Measurements from ENCODE around the gene FMNL2.
"Not testable (repeated sequence)": the region's sequence is repeated elsewhere in the genome, so short reads cannot be mapped to it uniquely, and the experiment has no call there.

FMNL2 gene

DNA sequence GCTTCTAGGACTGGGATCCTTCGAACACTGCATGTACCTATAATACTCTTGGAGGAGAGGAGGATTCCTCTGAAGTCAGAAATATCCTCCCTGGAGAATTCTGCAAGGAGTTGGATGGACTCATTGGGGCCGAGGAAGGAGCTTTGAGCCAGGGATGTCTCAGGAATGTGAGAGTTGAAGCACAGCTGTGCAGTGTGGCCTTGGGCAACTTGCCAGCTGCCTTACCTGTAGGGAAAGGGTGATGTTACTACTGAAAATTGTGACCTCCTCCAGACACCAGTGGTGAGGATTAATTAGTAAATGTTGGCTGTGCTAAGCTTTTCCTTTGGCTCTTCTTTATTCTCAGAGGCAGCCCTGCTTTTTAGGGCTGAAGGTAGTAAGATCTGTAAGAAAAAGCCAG, 41.4 kb downstream of the FMNL2 start:
- no peak for FAIRE-seq

DNA sequence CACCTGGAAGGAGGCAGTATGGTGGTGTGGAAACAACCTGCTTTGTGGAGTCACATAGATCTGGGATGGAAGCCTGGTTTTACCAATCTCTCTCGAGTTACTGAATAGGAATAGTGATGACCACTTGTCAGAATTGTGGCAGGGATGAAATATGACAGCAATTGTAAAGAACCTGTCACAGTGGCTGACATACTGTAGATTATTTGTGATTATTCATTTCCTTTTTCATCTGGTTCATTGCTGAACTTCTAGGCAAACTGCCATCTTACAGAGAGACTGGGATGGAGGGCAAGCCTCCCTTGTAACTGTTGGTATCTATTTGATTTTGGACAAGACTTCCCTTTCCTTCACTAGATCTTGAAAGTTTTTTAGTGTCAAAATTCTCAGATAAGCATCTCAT, 42.0 kb downstream of the FMNL2 start:
- no peak for FAIRE-seq

DNA sequence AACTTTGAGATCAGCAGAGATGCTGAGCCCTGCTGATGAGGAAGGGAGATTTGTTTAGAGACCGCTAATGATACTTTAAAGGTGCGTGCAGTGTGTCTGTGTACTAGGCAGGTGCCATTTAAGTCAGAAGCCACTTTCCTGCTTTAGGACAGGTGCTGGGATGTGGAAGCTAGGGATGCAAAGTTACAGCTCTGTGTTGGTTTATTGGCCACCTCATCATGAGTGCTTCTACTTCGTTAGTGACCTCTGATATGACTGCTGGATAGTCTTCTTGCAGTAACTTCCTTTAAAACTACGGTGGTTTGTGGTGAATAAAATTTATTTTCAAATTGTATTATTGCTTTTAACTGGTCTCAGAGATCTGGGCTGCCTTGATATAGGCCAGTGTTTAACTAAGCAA, 44.1 kb downstream of the FMNL2 start:
- no peak for FAIRE-seq

DNA sequence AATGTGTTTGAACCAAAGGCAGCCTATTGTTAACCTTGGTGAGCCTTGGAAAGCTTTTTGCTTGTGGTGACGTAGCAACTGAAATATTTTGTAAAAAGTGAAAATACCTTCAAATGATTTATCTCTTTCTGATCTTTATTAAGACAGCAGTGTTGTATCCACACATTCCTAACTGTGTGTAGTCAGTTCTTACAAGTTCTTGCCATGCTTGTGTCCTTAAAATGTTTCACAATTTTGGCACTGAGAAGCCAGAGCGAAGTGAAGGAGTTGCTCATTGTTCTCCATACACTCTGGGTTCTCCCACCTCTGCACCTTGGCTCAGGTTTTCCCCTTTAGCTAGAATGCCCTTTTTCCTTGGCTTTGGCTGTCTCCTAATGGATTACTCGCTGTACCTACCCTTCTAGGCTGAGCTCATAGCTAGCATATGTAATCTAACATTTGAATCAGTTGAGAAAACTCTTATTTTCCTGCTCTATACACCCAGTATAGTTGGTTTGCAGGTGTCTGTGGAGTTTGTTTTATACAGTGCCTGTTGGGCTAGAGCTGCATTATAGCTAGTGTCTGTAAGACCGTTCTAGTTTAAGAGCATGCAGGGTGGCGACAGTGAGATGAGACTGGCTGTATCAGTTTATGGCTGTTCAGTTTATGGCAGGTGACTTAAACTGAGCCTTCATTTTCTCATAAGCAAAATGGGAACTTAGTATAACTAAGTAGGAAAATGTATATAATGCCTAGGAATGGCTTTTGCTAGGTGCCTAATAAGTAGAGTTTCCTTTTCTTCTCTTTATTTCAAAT, 45.5 kb downstream of the FMNL2 start:
- FAIRE-seq: no peak

DNA sequence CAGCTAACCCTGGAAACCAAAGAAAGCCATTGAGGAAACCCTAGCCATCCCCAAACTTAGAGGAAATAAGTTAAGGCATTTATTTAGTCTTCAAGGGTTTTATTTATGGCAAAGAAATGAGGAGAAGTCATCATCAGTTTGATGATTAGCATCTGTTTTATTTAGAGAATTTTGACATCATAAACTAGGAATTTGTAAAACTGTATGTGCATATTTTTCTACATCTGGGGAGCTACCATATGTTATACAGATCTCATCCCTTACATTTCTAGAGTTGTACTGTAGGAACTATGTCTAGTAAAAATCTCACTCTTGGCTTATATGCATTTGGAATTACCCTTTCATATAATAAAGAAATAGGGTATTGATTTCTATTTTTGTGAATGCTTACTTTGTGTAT, 48.7 kb downstream of the FMNL2 start:
- no peak for FAIRE-seq

DNA sequence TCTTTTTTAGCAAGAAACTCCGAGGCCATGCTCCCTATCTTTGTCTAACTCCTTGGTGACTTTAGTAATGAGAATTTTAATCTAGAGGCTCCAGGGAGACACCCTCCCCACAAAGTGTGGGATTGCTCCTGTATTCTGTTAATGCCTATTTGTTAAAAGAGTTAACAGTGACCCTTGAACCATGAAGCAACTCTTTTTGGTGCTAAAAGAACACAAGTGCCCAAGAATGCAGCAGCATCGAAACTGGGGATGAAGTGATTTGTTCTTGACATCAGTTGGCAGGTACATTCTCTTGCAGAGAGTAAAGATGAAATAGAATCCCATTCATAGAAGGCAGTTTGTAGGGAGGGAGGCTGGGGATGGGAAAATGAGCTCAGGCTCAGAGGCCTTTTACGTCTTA, 50.0 kb downstream of the FMNL2 start:
- no peak for FAIRE-seq

DNA sequence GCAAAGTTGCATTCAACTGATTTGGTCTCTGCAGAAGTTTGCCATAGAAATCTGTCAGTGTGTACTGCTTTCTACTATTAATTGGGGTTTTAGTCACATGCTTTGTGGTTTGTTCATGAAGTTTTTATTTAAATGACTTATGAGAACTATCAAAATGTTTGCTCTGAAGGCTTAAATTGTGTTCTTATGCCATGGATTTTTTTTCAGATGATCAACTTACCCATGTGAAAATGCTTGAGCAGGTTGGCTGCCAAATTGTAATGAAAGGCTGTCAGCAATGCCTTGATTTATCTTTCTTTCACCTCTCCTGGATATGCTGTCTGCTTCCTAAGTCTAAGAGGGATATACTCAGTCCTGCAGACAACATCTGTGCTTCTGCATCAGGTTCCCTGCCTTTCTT, 50.7 kb downstream of the FMNL2 start:
- no peak for FAIRE-seq

DNA sequence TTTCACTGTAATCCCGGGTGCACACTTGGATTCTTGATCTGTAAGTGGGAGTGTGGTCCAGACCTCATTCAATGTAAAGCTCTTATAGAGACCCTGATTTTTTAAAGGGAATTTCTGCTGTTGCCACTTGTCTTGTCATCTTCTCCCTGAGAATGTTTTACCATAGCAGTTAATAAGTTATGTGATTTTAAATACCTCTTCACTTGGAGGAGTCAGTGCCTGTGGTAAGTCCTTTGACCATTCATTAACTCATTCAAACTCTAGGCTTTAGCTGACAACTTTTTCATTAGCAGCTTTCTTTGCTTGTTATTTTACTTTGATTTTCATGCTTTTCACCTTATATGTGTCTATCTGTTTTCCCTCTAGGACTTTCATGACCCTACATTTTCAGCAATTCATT, 51.3 kb downstream of the FMNL2 start:
- FAIRE-seq: no peak

DNA sequence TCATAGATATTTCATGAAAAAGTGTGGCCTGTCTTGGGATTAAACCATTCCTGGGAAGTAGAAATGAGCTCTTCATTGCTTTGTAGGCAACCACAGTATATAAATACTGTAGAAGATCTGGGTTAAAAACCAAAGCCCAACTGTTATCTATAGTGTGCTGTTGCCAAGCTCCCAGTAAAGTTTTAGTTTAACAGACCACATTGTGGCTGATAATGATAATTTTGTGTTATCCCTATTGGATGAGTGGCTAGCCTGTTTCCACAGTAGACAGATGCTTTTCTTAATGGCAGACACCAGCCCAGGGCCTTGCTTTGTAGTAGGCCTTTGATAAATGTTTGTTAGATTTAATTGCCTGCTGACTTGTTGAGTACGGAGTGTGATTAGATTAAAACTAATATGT, 52.1 kb downstream of the FMNL2 start:
- FAIRE-seq: no peak

DNA sequence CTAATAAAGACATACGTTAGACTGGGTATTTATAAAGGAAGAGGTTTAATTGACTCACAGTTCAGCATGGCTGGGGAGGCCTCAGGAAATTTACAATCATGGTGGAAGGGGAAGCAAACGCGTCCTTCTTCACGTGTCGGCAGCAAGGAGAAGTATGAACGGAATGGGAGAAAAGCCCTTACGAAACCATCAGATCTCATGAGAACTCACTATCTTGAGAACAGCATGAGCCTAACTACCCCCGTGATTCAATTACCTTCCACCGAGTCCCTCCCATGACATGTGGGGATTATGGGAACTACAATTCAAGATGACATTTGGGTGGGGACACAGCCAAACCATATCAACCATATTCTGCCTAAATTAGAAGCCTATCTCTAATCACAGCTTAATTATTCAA, 53.3 kb downstream of the FMNL2 start:
- not testable (repeated sequence) for FAIRE-seq

DNA sequence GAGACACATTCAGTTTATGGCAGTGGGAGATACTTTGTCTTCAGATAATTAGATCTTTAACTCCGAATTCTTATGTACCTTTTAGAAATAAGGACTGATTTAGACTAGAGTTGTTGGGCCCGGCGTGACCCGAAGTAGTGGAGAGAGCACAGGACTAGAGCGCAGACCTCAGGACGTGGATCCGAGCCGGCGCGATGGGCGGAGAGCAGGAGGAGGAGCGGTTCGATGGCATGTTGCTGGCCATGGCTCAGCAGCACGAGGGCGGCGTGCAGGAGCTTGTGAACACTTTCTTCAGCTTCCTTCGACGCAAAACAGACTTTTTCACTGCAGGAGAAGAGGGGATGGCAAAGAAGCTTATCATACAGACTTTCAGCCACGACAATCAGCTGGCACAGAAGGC, 54.5 kb downstream of the FMNL2 start:
- FAIRE-seq: no peak

DNA sequence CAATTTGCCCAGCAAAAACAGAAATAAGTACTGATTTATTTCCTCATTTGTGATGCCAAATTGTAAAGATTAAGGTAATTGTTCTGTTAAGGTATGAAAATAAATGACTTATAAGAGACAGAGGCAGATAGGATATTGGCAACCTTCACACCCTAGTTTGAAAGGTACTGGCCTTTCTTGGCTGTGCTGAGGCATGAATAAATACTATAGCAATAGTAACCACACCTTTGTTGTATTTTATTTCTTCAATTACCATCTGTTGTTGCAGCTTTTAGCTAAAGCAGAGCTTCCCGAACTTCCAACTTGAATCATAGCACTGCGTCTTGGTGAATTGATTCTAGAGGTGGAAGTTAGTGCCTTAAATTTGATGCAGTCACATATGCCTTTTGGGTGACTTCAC, 55.9 kb downstream of the FMNL2 start:
- FAIRE-seq: no peak

DNA sequence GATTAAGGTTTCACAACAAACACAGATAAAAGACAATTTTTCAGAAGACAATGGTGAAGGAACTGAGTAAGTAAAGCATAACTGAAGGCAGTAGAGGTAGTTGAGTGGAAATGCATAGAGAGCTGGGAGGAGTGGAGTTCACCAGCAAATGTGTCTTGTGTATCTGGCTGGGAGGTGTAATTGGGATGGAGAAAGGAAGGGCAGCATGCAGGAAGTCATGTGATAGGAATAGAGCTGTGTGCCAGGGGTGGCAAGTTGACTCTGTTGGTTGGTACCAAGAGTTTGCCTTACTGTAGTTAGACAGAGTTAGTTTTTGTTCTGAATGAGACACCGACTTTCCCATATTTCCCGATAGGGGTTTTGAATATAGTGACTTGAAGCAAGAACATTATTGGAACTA, 56.3 kb downstream of the FMNL2 start:
- FAIRE-seq: no peak

DNA sequence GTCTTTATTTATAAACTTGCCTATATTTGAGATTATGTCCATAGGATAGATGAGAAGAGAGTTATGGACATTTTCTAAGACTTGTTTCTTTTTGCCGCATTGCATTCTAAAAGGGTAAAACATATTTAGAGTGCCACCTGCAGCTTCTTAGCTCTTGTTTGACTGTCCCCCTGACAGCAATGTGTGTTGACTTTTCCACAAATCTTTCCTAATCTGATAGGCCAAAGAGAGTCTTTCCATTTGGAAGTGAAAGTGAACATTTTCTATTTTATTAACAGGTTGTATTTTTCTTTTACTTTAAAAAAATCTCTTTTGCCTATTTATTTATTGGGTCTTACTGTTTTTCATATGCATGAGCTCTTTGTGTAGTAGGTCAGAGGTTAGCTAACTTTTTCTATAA, 58.4 kb downstream of the FMNL2 start:
- no peak for FAIRE-seq

DNA sequence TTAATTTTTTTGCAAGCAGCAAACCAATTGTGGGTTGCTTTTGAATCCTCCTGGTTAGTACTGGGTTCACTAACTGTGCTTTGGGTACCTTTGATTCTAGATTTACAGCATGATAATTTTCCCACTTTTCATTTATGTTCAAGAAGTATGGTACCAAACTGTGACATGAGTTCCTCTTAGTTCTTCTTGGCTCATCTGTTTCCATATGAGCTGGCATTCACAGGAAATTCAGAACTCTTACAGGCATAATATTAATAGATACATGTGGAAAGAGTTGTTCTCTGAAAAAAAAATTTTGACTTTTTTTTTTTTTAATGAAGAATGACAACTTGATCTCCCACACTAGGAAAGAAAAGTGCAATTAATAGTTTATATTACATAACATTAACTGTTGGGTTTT, 59.4 kb downstream of the FMNL2 start:
- FAIRE-seq: no peak

DNA sequence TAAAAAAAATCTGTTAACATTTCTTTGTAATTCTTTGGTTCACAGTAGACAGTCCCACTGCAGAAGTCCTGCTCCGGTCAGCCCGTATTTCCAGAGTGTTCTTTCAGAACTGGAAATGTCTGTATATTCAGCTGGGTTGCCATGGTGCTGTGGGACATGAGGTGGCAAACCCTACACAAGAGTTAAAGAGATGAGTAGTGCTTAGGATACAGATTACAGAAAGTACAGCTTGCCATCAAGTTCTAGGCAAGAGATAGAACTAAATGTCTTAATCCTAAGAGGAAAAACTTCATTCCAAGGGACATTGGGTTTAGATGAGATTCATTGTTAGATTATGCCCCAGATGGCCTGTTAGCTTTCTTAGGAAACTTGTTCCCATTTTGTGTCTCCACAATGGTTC, 60.1 kb downstream of the FMNL2 start:
- FAIRE-seq: no peak

DNA sequence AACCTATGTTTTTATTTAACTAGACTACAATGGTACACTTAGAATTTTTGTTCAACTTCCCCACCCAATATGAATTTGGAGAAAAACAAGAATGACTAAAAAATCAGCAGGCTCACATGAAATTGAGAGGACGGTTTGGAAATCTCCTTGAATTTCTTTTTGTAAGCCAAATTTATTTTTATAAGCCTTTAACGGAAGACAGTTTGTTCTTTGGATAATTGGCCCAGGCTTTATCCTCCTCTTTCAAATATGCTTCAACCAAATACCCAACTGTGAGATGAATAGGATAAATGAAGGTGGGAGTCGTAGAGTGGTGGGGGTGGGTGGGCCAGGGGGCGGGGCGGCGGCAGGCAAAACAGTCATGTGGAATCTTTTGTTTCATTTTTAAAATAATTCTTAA, 60.6 kb downstream of the FMNL2 start:
- FAIRE-seq: no peak

DNA sequence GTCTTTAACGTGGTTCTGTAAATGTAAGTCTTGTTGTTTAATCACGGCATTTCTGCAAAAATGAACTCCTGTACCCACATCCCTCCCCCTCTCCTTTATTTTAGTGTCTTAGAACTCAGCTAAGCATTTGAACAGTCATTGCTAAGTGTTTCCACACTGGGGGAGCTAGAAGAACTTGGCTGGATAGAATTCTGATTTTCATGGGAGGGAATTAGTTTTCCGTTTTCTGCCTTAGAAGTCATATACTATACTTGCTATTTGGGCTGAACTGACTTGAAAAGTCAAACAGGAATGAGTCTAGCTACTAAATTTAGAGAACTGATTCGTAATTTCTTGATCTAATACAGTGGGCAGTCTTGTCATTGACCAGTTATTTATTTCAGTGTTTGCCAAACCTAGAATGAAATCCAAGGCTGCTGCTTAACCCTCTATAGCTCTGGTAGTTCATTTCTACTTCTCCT, 61.1 kb downstream of the FMNL2 start:
- no peak for FAIRE-seq

DNA sequence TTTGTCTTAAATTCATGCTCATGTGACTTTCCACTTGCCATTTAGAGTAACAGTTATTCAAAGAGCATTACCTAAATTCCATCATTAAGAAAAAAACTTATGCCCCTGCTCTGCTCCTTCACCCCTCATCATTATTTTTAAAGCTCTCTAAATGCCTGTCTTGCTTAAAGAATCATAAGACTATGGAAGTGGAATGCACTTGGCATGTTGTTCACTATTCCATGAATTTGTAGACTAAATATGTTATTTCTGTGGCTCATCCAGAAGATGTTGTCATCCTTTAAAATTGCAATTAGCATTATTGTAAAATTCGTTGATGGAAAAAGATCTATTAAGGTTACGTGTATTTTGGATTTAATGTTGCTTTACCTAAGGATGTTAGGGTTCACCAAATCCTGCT, 61.8 kb downstream of the FMNL2 start:
- FAIRE-seq: no peak

DNA sequence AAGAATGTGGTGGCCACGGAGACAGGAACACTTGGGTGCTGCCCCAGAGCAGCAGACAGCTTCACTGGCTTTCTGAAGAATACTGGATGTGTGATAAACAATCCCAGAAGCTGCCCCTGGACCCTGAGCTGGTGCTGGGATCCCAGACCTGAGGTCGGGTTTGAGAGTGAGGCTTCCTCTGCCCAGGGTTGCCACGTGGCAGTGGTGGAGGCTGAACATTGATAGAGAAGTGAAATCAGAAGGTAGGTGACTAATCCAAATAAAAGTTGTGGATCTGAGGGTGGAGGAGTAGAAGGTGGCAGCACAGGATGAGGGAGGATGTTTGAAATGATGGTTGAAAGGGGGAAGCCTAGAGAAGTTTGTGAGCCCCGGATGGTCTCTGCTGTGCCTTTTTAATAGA, 64.0 kb downstream of the FMNL2 start:
- FAIRE-seq: no peak

DNA sequence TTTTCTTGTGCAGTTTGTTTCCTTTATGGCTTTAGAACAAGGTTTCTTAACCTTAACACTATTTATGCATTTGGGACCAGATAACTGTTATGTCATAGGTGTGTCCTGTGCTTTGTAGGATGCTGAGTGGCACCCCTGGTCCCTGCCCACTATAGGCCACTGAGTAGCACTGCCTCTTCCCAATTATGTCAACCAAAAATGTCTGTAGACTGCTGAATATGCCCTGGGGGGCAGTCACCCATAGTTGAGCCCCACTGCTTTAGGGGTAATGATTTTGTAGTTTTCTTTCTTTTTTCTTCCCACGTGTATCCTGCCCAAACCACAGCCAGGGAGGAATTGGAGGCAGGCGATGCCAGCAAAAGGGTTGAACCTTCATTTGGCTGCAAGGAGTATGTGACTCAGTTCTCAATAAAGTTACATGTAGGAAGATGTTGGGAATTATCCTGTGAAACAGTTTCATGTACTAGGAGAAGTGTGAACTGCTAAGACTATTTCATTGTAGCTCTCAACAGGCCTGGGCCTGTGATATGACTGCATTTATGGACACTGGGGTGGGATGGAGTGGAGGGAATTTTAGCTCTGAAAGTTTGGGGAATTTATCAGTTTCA, 65.7 kb downstream of the FMNL2 start:
- no peak for FAIRE-seq

DNA sequence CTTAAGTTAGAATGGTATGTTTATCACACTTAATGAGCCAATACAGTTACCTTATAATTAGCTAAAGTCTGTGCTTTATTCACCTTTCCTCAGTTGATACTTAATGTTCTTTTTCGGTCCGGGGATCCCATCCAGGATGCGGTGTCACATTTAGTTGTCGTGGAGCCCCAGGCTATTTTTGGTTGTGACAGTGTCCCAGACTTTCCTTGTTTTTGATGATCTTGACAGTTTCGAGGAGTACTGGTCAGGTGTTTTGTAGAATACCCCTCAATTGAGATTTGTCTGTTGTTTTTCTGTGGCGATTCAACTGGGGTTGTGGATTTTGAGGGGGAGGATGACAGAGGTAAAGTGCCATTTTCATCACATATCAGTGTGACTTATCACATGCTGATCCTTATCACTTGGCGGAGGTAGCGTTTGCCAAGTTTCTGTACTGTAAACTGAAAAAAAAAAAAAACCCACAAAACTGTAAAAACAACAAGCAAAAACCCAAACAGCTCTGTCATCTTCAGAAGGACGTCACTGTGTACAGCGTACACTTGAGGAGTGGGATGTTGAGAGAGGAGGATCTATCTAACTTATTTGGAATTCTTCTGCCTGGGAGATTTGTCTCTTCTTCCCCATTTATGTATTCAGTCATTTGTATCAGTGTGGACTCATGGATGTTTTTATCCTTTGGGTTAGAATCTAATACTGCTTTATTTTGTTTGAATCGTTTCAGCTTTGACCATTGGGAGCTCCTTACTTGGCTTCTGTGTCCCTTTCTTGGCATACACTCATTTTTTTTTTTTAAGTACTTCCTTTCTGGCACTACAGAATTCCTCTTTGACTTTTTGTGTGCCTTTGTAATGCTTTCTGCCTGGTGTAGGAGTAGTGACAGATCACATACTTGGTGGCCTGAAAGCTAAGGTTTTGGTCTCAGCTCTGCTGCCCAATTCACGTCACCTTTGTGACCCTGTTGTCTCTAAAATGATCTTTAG, 68.1 kb downstream of the FMNL2 start:
- FAIRE-seq: no peak
